IPS-15b (cell line): Measurements from ENCODE around the gene CYB5B.
A peak's percentile ranks its signal among the peaks of the same experiment; 100 is the strongest.

ENCODE experiments used
- H3K27me3 ChIP-seq: one replicate; pipeline ENCODE4 v1.6.1; 2013; ENCODE audit warnings: low read length; ENCODE audit not compliant: control insufficient read depth, insufficient read depth
- H3K36me3 ChIP-seq: one replicate; pipeline ENCODE4 v1.6.1; 2013; ENCODE audit warnings: low read length; ENCODE audit not compliant: control insufficient read depth, insufficient read depth
- H3K4me1 ChIP-seq: one replicate; pipeline ENCODE4 v1.6.1; 2013; ENCODE audit warnings: mild to moderate bottlenecking, low read length; ENCODE audit not compliant: control insufficient read depth, insufficient read depth
- H3K4me3 ChIP-seq: one replicate; pipeline ENCODE4 v1.5.1; 2013; ENCODE audit warnings: low read depth, low read length
- H3K9ac ChIP-seq: one replicate; pipeline ENCODE4 v1.6.1; 2013; ENCODE audit warnings: low read depth, mild to moderate bottlenecking, low read length
- H3K9me3 ChIP-seq: one replicate; pipeline ENCODE4 v1.6.1; 2013; ENCODE audit warnings: mild to moderate bottlenecking, low read length; ENCODE audit not compliant: control insufficient read depth, insufficient read depth

CYB5B gene

GRCh38 chr16:69396187-69397061, 28.0 kb upstream of the CYB5B start:
- H3K4me3 ChIP-seq, result no peak overlapping the region
- H3K9ac ChIP-seq, result no peak overlapping the region
- no peaks in the 10 kb centered on the region for H3K36me3 ChIP-seq
- H3K4me1 ChIP-seq, result no peaks in the 10 kb centered on the region
- no peaks in the 10 kb centered on the region for H3K9me3 ChIP-seq
- H3K27me3 ChIP-seq, result no peaks in the 10 kb centered on the region

- Histone ChIP-seq H3K4me1 (no peaks in the 10 kb centered on the region), H3K27me3 (no peaks in the 10 kb centered on the region), H3K9ac (no peak overlapping the region), H3K9me3 (no peaks in the 10 kb centered on the region), H3K4me3 (no peak overlapping the region), H3K36me3 (no peaks in the 10 kb centered on the region)
Measured at GRCh38 chr16:69397821-69398521, 26.4 kb upstream of the CYB5B start.

- peaks cover 6% of the 10 kb centered on the region for H3K4me1 ChIP-seq
- no peaks in the 10 kb centered on the region for H3K27me3 ChIP-seq
- no peak overlapping the region for H3K9ac ChIP-seq
Measured at GRCh38 chr16:69399361-69399760, 25.1 kb upstream of the CYB5B start.

GRCh38 chr16:69402439-69402838, 22.0 kb upstream of the CYB5B start:
- Histone ChIP-seq H3K9ac (no peak overlapping the region), H3K36me3 (no peaks in the 10 kb centered on the region), H3K27me3 (no peaks in the 10 kb centered on the region), H3K9me3 (no peaks in the 10 kb centered on the region), H3K4me1 (peaks cover 10% of the 10 kb centered on the region), H3K4me3 (no peak overlapping the region)

More at GRCh38 chr16:69399361-69399760, 25.1 kb upstream of the CYB5B start:
- no peaks in the 10 kb centered on the region for H3K36me3 ChIP-seq
- no peak overlapping the region for H3K4me3 ChIP-seq
- no peaks in the 10 kb centered on the region for H3K9me3 ChIP-seq

GRCh38 chr16:69404275-69404805, 20.1 kb upstream of the CYB5B start:
- Histone ChIP-seq H3K36me3 (no peaks in the 10 kb centered on the region), H3K9ac (peak overlapping the region; percentile 24), H3K4me1 (peaks cover 10% of the 10 kb centered on the region), H3K4me3 (no peak overlapping the region), H3K27me3 (no peaks in the 10 kb centered on the region), H3K9me3 (no peaks in the 10 kb centered on the region)

GRCh38 chr16:69405326-69405725, 19.1 kb upstream of the CYB5B start:
- no peak overlapping the region for H3K9ac ChIP-seq

GRCh38 chr16:69405757-69406156, 18.7 kb upstream of the CYB5B start:
- no peaks in the 10 kb centered on the region for H3K27me3 ChIP-seq
- no peak overlapping the region for H3K4me3 ChIP-seq
- H3K36me3 ChIP-seq, result no peaks in the 10 kb centered on the region
- peaks cover 10% of the 10 kb centered on the region for H3K4me1 ChIP-seq
- H3K9ac ChIP-seq, result no peak overlapping the region
- no peaks in the 10 kb centered on the region for H3K9me3 ChIP-seq

More at GRCh38 chr16:69405326-69405725, 19.1 kb upstream of the CYB5B start:
- Histone ChIP-seq H3K4me1 (peaks cover 10% of the 10 kb centered on the region), H3K36me3 (no peaks in the 10 kb centered on the region), H3K27me3 (no peaks in the 10 kb centered on the region), H3K9me3 (no peaks in the 10 kb centered on the region), H3K4me3 (no peak overlapping the region)

DNA sequence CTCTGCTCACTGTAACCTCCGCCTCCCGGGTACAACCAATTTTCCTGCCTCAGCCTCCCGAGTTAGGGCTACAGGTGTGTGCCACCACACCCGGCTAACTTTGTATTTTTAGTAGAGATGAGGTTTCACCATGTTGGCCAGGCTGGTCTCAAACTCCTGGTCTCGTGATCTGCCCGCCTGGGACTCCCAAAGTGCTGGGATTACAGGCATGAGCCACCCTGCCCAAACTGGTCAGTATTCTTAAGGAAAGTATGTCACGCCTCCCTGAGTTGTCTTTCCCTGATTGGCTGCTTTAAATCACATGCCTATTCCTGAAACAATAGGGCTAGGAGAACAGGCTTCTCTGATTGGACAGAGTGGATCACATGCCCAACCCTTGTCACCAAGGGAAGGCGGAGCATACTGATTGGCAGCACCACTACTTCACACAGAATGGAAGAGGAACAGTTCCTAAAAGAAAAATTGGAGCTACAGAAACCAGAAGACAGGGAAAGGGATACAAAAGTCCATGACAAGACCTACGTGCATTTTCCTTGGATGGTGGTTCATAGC, 17.6 kb upstream of the CYB5B start:
- Histone ChIP-seq H3K9ac (no peak overlapping the region), H3K4me1 (peaks cover 10% of the 10 kb centered on the region), H3K4me3 (no peak overlapping the region), H3K36me3 (no peaks in the 10 kb centered on the region), H3K27me3 (no peaks in the 10 kb centered on the region), H3K9me3 (no peaks in the 10 kb centered on the region)

- H3K9me3 ChIP-seq, result no peaks in the 10 kb centered on the region
- H3K9ac ChIP-seq, result no peak overlapping the region
- H3K4me3 ChIP-seq, result no peak overlapping the region
- no peaks in the 10 kb centered on the region for H3K27me3 ChIP-seq
- H3K36me3 ChIP-seq, result no peaks in the 10 kb centered on the region
- peaks cover 10% of the 10 kb centered on the region for H3K4me1 ChIP-seq
Measured at GRCh38 chr16:69407702-69408323, 16.6 kb upstream of the CYB5B start.

DNA sequence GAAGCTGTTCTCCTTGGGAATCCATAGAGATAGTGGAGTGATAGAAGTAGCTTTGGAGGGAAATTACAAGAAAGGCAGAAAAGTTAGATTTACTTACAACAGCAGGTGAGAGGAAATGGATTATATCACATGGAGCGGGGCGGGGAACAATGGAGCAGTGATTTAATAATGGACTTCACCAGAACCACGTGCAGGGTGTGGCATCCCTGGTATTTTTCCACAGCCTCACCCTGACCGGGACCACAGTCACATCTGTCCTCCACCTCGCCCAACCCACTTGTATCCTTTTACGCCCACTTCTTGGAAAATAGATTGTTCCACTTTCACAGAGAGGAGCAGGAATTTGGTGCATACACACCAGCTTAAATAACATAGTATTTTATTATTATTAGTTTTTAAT, 15.9 kb upstream of the CYB5B start:
- Histone ChIP-seq H3K4me1 (peaks cover 10% of the 10 kb centered on the region), H3K4me3 (no peak overlapping the region), H3K9ac (no peak overlapping the region), H3K36me3 (no peaks in the 10 kb centered on the region), H3K9me3 (no peaks in the 10 kb centered on the region), H3K27me3 (no peaks in the 10 kb centered on the region)

DNA sequence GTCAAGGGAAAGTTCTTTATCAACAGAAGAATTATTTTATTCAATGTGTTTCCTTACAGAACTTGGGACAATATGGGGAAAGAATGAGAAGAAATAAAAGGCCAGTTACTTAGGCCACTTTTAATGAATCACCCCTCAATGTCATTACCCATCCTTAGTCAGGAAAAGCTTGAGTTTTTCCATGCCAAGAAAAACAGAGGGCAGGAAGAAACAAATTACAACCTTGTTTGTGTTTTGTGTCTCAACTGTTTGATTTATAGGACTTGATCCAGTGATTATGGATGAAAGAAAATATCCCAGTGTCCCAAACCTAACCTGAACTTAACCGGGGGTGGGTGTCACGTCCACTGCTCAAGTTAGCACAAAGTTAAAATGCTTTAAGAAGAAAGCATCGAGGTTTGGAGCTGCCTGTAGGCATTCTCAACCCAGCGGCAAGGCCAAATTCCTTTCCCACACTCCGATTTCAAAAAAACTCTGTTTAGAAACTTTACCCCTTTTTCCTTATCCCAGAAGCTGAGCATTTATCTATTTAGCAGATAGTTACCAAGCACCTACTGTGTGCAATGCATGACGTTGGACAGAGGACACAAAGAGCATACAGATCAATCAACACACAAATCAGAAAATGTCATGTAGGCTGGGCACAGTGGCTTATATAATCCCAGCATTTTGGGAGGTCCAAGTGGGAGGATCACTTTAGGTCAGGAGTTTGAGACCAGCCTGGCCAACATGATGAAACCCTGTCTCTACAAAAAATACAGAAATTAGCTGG, 14.0 kb upstream of the CYB5B start:
- Histone ChIP-seq H3K4me3 (no peak overlapping the region), H3K27me3 (no peaks in the 10 kb centered on the region), H3K36me3 (no peaks in the 10 kb centered on the region), H3K9me3 (no peaks in the 10 kb centered on the region), H3K4me1 (no peaks in the 10 kb centered on the region), H3K9ac (no peak overlapping the region)
